Mucosa of descending colon (tissue), 3 donors: Measurements from ENCODE around the gene CACNA2D3. TPM values are rescaled to one million over a fixed set of nuclear protein-coding genes. Genes with fewer than 3 reads are reported as not detected.

ENCODE experiments used
- ATAC-seq: fragments of 200-7000 bp; cut with Tn5 transposase; one replicate; pipeline ENCODE4 v1.9.1; 2020; ENCODE audit warnings: mild to moderate bottlenecking, moderate library complexity
- DNase-seq, 3 donors: peaks; one replicate each; pipeline ENCODE4 v3.0.0-alpha.2; 2020
- H3K36me3 ChIP-seq: fragments of 200-600 bp; one replicate; pipeline ENCODE4 v1.8.0; 2021; ENCODE audit warnings: low read depth, mild to moderate bottlenecking
- H3K4me1 ChIP-seq: fragments of 200-600 bp; one replicate; pipeline ENCODE4 v1.8.0; 2021; ENCODE audit warnings: low read depth, mild to moderate bottlenecking
- H3K4me3 ChIP-seq: fragments of 200-600 bp; one replicate; pipeline ENCODE4 v1.8.0; 2021; ENCODE audit warnings: mild to moderate bottlenecking
- H3K9me3 ChIP-seq: fragments of 200-600 bp; one replicate; pipeline ENCODE4 v1.8.0; 2021; ENCODE audit warnings: mild to moderate bottlenecking
- intact Hi-C, 2 donors: fragments of 100-400 bp; cut with DNase I in 1 of 2; cut with micrococcal nuclease in 1 of 2; formaldehyde crosslinking; loops; one replicate each; pipeline versions ENCODE4 v1.11.0 to v1.11.1; 2022; cut with DNase I, micrococcal nuclease
- total RNA-seq, 3 donors: library from RNA; stranded (reverse); fragmentation: NEBNext Ultra II Directional in 2 of 3; extraction: Animal tissue kit (Norgen Biotek cat#: 25700) in 2 of 3; gene quantifications; one replicate each; pipeline versions ENCODE4 v1.2.1 to v1.2.4, GENCODE V29; 2021 to 2023
- TF ChIP-seq, protein P1 (sequence below): fragments of 200-600 bp; IDR thresholded peaks from one replicate; pipeline ENCODE4 v1.8.0; 2022; ENCODE audit warnings: antibody characterized with exemption, mild to moderate bottlenecking
- donor health status: DM: no; HTN: no; CAD: no; lungs with moderate emphysema.
- donor health status: DM: no; HTN: no; CAD: no.
- donor health status: DM: no; HTN: yes; CAD: no.

The CACNA2D3 gene
- total RNA-seq, 3 donors from 2014 or later = 0.34 to 3.5 (median 0.55) TPM

DNA sequence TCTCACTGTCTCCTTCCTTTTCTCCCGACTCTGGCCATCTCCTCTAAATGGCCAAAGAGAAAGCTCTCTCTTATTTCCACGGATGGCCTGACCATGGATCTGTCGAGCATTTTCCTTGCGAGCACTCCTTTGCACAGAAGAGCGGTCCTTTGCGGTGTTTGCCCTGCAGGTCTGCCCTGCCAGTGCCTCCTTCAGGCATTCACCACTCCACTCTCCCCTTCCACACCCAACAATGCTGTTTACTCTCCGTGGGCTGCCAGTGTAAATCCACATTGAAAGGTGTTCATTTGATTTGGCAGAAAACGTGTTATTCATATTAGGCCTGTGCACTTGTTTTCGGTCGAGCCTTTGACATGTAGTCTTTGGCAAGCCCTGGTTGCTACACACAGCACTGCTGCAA is 49.6 kb downstream of the CACNA2D3 start:
- intact Hi-C loops = no loop called here
- H3K4me1 ChIP-seq = no peaks in the 10 kb centered on the region
- no peak overlapping the region for H3K4me3 ChIP-seq
- ATAC-seq (no peak), DNase-seq (no peak)
- TF ChIP-seq, protein P1, sequence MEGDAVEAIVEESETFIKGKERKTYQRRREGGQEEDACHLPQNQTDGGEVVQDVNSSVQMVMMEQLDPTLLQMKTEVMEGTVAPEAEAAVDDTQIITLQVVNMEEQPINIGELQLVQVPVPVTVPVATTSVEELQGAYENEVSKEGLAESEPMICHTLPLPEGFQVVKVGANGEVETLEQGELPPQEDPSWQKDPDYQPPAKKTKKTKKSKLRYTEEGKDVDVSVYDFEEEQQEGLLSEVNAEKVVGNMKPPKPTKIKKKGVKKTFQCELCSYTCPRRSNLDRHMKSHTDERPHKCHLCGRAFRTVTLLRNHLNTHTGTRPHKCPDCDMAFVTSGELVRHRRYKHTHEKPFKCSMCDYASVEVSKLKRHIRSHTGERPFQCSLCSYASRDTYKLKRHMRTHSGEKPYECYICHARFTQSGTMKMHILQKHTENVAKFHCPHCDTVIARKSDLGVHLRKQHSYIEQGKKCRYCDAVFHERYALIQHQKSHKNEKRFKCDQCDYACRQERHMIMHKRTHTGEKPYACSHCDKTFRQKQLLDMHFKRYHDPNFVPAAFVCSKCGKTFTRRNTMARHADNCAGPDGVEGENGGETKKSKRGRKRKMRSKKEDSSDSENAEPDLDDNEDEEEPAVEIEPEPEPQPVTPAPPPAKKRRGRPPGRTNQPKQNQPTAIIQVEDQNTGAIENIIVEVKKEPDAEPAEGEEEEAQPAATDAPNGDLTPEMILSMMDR = no peak
- H3K36me3 ChIP-seq = no peaks in the 10 kb centered on the region
- H3K9me3 ChIP-seq = no peaks in the 10 kb centered on the region

DNA sequence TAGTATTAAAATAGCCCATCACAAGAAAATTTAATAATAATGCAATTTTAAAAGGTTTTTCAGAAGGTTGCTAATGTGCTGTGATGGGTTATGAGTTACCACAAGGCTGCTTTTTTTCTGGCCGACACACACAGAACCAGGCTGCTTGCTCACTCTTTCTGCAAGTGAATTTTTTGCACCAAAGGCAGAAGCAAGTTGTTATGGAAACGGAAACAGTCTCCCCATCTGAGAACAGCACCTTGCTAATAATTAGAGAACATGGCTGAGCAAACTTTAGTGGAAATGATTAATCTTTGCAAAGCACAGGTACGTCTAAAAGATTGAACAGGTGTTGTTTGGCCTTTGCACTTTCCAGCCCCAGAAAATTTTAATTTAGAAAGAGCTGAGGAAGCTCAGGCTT is 51.0 kb downstream of the CACNA2D3 start:
- intact Hi-C loops = no loop called here
- Histone ChIP-seq H3K36me3 (no peaks in the 10 kb centered on the region), H3K9me3 (no peaks in the 10 kb centered on the region), H3K4me3 (no peak overlapping the region), H3K4me1 (no peaks in the 10 kb centered on the region)
- ATAC-seq = no peak
- TF ChIP-seq, protein P1 = no peak
- no peak for DNase-seq

DNA sequence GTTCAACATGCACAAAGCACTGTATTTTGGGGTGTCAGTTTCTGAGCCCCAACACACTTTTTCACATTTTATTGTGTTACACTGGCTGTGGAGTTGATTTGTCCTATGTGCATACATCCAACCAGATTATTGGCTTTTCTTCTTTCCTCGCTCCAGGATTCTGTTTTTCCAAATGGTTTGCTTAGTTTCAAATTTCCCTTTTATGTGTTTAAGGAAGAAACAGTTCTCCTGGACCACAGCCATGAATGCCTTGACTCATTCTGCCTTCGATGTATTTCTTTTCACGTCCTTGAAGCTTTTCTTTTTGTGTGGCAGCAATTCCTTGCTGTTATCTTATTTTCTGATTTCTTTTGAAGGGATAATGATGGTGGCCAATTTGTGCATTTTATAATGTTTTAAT is 53.8 kb downstream of the CACNA2D3 start:
- ATAC-seq (no peak), DNase-seq (no peak)
- Histone ChIP-seq H3K36me3 (no peaks in the 10 kb centered on the region), H3K9me3 (no peaks in the 10 kb centered on the region), H3K4me1 (no peaks in the 10 kb centered on the region), H3K4me3 (no peak overlapping the region)
- intact Hi-C loops = no loop called here
- TF ChIP-seq, protein P1 = no peak

DNA sequence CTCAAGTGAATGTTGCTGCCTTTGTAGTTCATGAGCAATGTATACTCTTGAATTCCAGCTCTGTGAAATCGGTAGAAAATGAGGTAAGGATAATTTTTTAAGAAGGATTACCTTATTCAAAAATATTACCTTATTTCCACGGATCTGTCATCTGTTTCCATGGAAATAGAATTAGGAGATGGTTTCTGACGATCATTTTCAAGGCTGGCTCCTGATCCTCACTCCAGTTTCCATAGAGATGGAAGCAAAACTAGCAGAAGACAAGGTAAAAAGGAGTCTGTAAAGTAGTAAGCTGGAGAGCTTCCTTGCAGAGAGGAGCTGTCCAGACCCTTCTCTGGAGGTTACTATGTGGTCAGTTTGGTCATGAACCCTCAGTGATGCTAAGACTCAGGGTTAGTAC is 55.5 kb downstream of the CACNA2D3 start:
- Histone ChIP-seq H3K4me3 (no peak overlapping the region), H3K9me3 (no peaks in the 10 kb centered on the region), H3K4me1 (no peaks in the 10 kb centered on the region), H3K36me3 (no peaks in the 10 kb centered on the region)
- intact Hi-C loops = no loop called here
- DNase-seq = no peak
- TF ChIP-seq, protein P1 = no peak
- no peak for ATAC-seq

DNA sequence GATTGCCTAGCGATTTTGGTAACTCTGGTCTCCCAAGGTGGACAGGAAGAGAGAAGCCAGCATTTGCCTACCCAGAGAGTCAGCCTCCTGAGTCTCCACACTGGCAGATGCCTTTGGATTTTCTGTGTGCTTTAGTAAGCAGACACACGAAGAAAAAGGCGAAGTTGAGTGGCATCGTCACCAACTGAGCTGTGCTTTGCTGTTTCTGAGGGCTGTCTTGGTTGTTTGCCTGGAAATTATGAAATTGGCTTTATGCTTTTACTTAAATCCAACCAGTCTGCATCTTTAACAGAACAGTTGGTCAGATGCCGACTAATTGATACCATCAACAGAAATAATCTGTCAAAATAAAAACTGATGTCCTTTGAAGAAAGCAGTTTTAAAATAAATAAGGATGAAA is 56.0 kb downstream of the CACNA2D3 start:
- DNase-seq (no peak), ATAC-seq (no peak)
- no peaks in the 10 kb centered on the region for H3K4me1 ChIP-seq
- no peaks in the 10 kb centered on the region for H3K36me3 ChIP-seq
- no peaks in the 10 kb centered on the region for H3K9me3 ChIP-seq
- intact Hi-C loops = no loop called here
- H3K4me3 ChIP-seq = no peak overlapping the region
- TF ChIP-seq, protein P1 = no peak

DNA sequence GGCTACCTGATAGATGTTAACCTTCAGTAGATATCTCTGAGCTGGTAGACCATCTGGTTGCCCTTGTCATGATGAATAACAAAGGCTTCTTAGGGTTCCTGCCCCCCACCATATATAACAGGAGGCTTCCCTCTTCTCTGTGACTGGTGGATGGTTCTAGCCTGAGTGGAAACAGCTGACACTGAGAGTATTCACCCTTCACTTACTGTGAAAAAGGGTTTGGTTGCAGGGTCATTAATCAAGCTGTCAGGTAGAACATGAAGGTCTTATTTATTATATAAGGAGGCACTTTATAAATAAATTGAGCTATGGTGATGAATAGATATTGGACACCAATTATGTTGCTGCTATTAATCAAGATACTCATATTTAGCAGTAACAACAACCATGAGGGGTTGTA is 58.6 kb downstream of the CACNA2D3 start:
- Histone ChIP-seq H3K9me3 (no peaks in the 10 kb centered on the region), H3K4me1 (no peaks in the 10 kb centered on the region), H3K4me3 (no peak overlapping the region), H3K36me3 (no peaks in the 10 kb centered on the region)
- TF ChIP-seq, protein P1 = no peak
- no peak for ATAC-seq
- no peak for DNase-seq
- intact Hi-C loops = no loop called here
